Retinal pigment epithelial cell (primary cell): ENCODE measurements around the gene C3orf18.
A peak's percentile ranks its signal among the peaks of the same experiment; 100 is the strongest.

Experiments
- DNase-seq: peaks from one replicate; pipeline ENCODE4 v3.0.0-alpha.2; 2010; ENCODE audit warnings: low read depth
- H3K4me3 ChIP-seq: 2 replicates; pipeline ENCODE4 v1.5.1; 2011; ENCODE audit warnings: mild to moderate bottlenecking, low read length, control low read depth, moderate library complexity
- TF ChIP-seq, protein P1 (sequence below): conservative IDR thresholded peaks from 2 replicates; pipeline ENCODE4 v1.5.1; 2011; ENCODE audit warnings: low read depth, low read length, control low read depth, inconsistent platforms

The C3orf18 gene

DNA sequence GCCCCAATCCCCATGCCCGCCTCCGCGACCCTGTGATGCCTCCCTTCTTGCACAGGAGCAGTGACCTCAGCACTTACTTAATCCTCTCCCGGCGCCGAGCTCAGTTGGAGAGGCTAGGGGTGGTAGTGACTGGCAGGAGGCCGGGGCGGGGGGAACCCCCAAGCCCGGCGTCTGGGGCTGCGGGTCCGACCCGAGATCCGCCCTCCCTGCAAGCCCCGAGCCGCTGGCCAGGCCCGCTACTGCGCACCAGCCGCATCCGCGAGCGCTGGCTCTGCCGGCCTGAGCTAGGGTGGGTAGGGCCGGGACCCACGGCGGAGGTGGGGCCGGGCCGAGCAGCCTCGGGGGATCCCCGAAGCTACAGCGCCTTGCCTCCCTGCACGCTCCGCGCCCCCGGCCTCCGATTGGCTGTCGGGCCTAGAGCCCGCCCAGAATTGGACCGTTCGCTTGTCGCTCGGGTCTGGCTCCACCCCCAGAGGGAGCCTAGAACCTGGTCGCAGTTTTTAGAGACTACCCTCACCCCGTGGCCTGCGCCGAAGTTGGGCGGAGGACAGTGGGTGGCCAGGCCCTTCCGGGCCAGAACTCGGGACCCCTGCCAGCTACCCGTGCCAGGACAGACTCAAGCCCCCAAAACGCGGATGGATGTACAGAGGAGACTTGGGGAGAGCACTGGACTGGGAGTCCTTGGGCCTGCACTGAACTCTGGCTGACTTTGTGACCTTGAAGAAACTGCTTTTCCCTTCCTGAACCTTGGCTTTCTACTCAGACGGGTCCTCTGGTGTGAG, at the start of gene C3orf18:
C3orf18 (minus strand) TSS at position 362 of the 782 bp plus-strand sequence. CDS start 2,048 bp downstream, outside the sequence.
- DNase-seq: peak; percentile 65
- TF ChIP-seq, protein P1, sequence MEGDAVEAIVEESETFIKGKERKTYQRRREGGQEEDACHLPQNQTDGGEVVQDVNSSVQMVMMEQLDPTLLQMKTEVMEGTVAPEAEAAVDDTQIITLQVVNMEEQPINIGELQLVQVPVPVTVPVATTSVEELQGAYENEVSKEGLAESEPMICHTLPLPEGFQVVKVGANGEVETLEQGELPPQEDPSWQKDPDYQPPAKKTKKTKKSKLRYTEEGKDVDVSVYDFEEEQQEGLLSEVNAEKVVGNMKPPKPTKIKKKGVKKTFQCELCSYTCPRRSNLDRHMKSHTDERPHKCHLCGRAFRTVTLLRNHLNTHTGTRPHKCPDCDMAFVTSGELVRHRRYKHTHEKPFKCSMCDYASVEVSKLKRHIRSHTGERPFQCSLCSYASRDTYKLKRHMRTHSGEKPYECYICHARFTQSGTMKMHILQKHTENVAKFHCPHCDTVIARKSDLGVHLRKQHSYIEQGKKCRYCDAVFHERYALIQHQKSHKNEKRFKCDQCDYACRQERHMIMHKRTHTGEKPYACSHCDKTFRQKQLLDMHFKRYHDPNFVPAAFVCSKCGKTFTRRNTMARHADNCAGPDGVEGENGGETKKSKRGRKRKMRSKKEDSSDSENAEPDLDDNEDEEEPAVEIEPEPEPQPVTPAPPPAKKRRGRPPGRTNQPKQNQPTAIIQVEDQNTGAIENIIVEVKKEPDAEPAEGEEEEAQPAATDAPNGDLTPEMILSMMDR: no peak
- H3K4me3 ChIP-seq: peak within 1 kb of the TSS; percentile 96

DNA sequence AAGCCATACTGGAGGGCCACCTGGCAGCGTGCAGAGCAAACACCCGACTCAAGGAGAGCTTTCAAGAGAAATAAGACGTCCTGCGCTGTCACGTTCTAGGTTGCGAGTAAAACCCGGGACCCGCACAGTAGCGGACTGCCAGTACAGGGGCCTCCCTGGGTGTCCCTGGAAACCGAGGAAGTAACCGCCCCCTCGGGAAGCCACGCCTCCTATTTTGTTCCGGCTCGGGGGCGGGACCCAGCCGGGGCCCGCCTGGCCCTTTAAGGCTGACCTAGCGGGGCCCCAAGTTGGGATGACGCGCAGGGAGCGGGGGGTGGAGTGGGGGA, 49.2 kb upstream of the C3orf18 start:
- TF ChIP-seq, protein P1: no peak
- no peak for DNase-seq
- H3K4me3 ChIP-seq: peak overlapping the region; percentile 73

DNA sequence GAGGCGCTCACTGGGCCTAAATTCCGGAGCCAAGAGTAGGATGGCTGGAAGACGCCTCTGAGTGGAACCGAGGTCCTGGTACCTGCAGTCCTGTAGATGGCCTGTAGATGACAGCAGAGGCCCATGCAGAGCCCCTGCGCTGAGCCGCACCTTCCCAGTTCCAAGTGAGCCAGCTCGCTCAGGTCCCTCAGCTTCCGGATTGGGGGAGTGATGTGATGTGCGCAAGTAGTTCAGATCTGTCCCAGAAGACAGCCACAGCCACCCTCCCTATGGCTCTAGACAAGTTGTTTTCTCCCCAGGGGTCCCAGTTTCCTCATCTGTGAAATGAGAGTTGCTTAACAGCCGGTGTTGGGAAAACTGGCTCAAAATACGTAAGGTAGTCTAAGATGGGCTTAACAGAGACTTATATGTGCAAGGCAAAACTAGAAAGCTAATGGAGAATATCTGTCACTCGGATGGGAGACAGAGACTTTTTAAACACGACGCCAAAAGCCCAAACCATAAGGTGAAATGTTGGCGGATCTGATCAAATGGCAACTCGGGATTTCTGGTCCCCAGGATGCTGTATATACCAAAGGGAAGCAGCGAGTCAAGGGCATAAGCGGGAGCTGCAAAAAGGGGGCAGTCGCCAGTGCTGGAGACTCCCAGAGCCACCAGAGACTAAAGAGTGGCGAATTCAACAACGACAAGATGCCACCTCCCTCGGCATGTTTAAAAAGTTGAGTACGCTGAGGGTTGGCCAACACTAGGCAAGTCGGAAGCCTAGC, 48.6 kb upstream of the C3orf18 start:
- no peak for DNase-seq
- TF ChIP-seq, protein P1: peak; percentile 100
- peak overlapping the region; percentile 73 for H3K4me3 ChIP-seq

DNA sequence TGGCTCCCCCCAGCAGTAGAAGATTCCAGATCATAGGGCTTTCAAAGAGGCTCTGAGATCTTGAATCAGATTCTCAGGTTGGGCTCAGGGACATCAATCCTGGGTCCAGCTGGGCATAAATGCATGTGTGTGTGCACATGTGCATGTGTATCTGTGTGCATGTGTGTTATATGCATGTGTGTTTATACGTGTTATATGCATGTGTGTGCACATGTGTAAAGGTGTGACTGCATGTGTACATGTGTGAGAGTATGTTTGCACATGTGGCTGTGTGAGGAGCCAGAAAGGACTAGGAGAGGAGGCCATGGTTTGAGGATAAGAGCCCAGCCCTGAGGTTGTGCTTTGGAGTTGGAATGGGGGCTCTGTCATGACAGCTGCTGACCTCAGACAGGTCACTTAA, 47.6 kb upstream of the C3orf18 start:
- TF ChIP-seq, protein P1: no peak
- no peak overlapping the region for H3K4me3 ChIP-seq
- DNase-seq: no peak

DNA sequence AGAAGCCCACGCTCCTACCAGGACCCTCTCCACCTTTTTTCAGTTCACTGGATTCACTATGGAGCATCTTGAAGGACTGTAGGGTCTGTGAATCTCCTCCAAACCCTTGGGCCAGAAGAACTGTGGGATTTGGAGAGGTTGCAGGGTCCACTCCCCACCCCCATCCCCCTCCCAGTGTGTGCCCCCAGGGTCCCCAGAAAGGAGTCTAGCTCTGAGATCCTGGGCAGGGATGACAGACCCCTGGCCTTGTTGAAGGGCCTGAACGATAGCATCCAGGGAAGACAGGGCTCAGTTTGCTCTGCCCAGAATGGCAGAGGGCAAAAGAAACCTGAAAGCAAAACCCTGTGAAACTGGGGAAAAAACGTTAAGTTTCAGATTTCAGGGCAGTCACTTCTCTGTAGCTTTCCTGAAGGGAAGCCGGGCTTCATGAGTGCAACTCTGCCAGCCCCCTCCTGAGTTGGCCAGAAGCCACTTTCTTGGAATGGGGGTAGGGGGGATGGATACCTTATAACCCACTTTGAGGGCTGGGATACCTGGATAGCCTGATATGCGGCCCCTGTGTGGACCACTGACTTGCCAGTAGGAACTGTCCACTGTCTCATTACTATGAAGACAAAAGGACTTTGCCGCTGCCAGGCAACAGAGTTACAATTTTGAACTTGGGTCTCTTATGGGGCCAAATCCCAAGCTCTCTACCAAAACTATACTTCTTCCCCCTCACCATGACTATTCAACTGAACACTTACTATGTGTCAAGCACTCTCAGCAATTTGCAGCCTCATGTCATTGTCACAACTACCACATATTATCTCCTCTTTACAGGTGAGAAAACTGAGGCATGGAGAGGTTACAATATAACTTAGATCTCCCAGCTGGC, 45.7 kb upstream of the C3orf18 start:
- no peak overlapping the region for H3K4me3 ChIP-seq
- no peak for DNase-seq

DNA sequence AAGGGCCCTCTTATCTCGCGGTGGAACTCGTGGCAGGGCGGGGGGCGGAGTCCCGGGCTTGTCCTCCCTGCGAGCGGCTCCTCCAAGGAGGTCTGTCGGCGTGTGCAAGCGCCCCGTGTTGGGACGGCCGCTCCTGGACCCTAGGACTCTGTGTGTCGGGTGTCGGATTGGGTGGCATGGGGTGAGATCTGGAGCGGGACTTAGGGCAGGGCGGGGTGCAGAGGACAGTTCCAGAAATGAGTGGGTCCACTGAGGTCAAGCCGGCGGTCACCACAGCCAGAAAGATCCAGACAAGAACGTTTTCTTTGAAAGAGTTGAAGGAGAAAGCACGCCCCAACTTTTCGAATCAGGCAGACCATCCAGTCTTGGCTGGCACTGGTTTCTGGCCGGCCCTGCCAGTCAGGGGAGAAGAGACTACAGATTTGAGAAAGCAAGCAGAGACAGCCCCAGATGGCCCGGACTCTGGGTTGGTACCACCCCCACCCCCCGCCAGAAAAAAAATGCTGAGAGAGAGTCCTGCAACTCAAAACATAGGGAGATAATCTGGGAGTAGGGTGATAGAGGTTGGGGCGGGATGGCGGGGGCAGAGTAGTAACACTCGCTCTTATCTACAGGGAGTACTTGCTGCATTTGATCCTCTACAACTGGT, 44.8 kb upstream of the C3orf18 start:
- no peak for DNase-seq
- TF ChIP-seq, protein P1: no peak
- H3K4me3 ChIP-seq: peak overlapping the region; percentile 57

More for the DNA sequence above, 45.7 kb upstream of the C3orf18 start:
- TF ChIP-seq, protein P1: no peak
